ENCODE results near the gene TNNC1. TPM values are rescaled to one million over a fixed set of nuclear protein-coding genes. Genes with fewer than 3 reads are reported as not detected.

The TNNC1 gene
- total RNA-seq, 5 donors from 2014 or later (not counting 1 experiment from before 2014, with no cell fraction given): 2.8 to 8.8 (median 4.5) TPM

GRCh38 chr3:52450489-52451236 lies 3.2 kb downstream of the TNNC1 start:
- Histone ChIP-seq H3K9me3 (no peaks in the 10 kb centered on the region), H3K36me3 (ENCODE audit: control insufficient read depth in 2 of 2, extremely low read depth in 1 of 2, insufficient read depth in 1 of 2, low read length in 1 of 2) (no peaks in the 10 kb centered on the region), H3K27me3 (replicated peaks in 1 of 2; ENCODE audit: control insufficient read depth in 2 of 2, extremely low read depth in 1 of 2, insufficient read depth in 2 of 2, low read length in 1 of 2) (no peaks in the 10 kb centered on the region), H3K4me3 (ENCODE audit: control insufficient read depth in 1 of 2, extremely low read depth in 1 of 2, low read length in 1 of 2) (no peak overlapping the region), H3K27ac (ENCODE audit: low read length) (no peak overlapping the region), H3K4me1 (ENCODE audit: control insufficient read depth in 1 of 2, extremely low read depth in 1 of 2, insufficient read depth in 2 of 2, low read length in 2 of 2) (peaks cover 5 to 33% of the 10 kb centered on the region in 2 experiments)
- H3K27me3 Mint-ChIP-seq: no peaks in the 10 kb centered on the region
- H3K4me3 Mint-ChIP-seq: no peak overlapping the region
- peaks cover 20 to 23% (median 22%) of the 10 kb centered on the region in 3 donors for H3K4me1 Mint-ChIP-seq
- H3K27ac Mint-ChIP-seq: no peak overlapping the region
- no peak for ATAC-seq (replicated peaks in 1 of 4)
- ChIA-PET CTCF (interaction anchor here in 1 of 2 donors (1.2 kb wide), 1 partner anchor 38 kb away, joined by 8 read pairs; no protein-coding TSS in a partner anchor), POLR2A (no interaction called here)
- DNase-seq: no peak
- H3K36me3 Mint-ChIP-seq: no peaks in the 10 kb centered on the region
- H3K9me3 Mint-ChIP-seq: no peaks in the 10 kb centered on the region
- 96% methylated on average over 6 of the region's 11 CpGs for WGBS (ENCODE audit: insufficient coverage)

- Histone ChIP-seq H3K36me3 (ENCODE audit: control insufficient read depth in 2 of 2, extremely low read depth in 1 of 2, insufficient read depth in 1 of 2, low read length in 1 of 2) (no peaks in the 10 kb centered on the region), H3K4me3 (ENCODE audit: control insufficient read depth in 1 of 2, extremely low read depth in 1 of 2, low read length in 1 of 2) (no peak overlapping the region), H3K4me1 (ENCODE audit: control insufficient read depth in 1 of 2, extremely low read depth in 1 of 2, insufficient read depth in 2 of 2, low read length in 2 of 2) (peaks cover 0 to 23% of the 10 kb centered on the region in 2 experiments), H3K27me3 (replicated peaks in 1 of 2; ENCODE audit: control insufficient read depth in 2 of 2, extremely low read depth in 1 of 2, insufficient read depth in 2 of 2, low read length in 1 of 2) (peaks cover 0 to 10% of the 10 kb centered on the region in 2 experiments), H3K27ac (ENCODE audit: low read length) (no peak overlapping the region), H3K9me3 (no peaks in the 10 kb centered on the region)
- Mint-ChIP-seq H3K9me3 (no peaks in the 10 kb centered on the region), H3K4me1 (peaks cover 8 to 18% (median 9%) of the 10 kb centered on the region in 3 donors), H3K36me3 (no peaks in the 10 kb centered on the region), H3K4me3 (no peak overlapping the region), H3K27ac (no peak overlapping the region), H3K27me3 (no peaks in the 10 kb centered on the region)
- ChIA-PET POLR2A (no interaction called here), CTCF (interaction anchor here (0.6 to 3.8 kb wide), 8 partner anchors 10 to 247 kb away, joined by 3 to 24 read pairs (median 5); no protein-coding TSS in a partner anchor)
- ATAC-seq (replicated peaks in 1 of 4) (no peak), DNase-seq (no peak)
- 83% methylated on average over 11 of the region's 12 CpGs for WGBS (ENCODE audit: insufficient coverage)
These were observed 6.1 kb downstream of the TNNC1 start for GRCh38 chr3:52447512-52448355.

DNA sequence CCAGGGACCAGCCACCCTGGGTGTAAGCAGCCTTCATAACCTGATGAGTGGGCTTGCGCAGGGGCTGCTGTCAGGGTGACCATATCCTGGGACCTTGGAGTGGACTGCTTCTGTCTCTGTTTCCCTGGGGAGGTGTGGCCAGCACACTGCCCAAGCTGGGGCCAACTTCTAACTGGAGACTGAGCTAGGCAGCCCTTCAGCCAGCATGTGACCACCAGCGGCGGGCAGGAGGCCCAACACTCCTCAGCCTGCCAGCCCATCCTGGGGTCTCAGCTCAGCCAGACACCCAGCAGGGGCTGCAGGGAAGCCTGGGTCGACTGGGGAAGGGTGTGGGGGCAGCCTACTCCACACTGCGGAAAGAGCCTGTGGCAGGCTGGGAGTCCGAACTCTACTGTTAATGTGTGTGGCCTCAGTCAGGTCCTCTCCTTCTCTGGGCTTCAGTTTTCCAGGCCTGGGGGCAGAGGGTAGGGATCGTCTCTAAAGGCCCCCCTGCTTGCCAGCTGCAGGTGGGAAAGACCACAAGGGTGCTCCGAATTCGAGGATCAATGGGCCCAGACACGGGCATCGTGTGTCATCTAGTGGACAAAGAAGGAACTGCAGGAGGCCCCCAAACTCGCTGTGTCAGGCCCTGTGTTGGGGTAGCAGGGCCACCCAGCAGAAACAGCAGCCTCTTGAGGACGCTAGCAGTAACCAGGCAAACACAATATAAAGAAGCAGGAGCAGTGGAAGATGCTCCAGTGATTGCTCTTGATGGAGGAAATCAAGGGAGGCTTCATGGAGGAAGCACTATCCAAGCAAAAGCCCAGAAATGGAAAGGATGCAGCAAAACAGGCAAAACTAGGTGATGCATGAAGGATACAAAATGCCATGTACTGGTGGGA lies 7.0 kb downstream of the TNNC1 start:
- H3K36me3 ChIP-seq (ENCODE audit: control insufficient read depth in 2 of 2, extremely low read depth in 1 of 2, insufficient read depth in 1 of 2, low read length in 1 of 2): no peaks in the 10 kb centered on the region
- no peaks in the 10 kb centered on the region for H3K27me3 Mint-ChIP-seq
- H3K9me3 ChIP-seq: no peaks in the 10 kb centered on the region
- H3K4me1 Mint-ChIP-seq: peaks cover 8 to 18% (median 9%) of the 10 kb centered on the region in 3 donors
- H3K27ac ChIP-seq (ENCODE audit: low read length): no peak overlapping the region
- H3K36me3 Mint-ChIP-seq: no peaks in the 10 kb centered on the region
- no peak overlapping the region for H3K4me3 ChIP-seq (ENCODE audit: control insufficient read depth in 1 of 2, extremely low read depth in 1 of 2, low read length in 1 of 2)
- DNase-seq (peak; percentile 29 to 85 (median 58)), ATAC-seq (replicated peaks in 1 of 4) (peak; percentile 66 to 69 (median 66))
- H3K27me3 ChIP-seq (replicated peaks in 1 of 2; ENCODE audit: control insufficient read depth in 2 of 2, extremely low read depth in 1 of 2, insufficient read depth in 2 of 2, low read length in 1 of 2): peaks cover 0 to 10% of the 10 kb centered on the region in 2 experiments
- 47% methylated on average over 11 of the region's 13 CpGs for WGBS (ENCODE audit: insufficient coverage)
- ChIA-PET CTCF (interaction anchor here (0.7 to 3.8 kb wide), 7 partner anchors 11 to 246 kb away, joined by 3 to 24 read pairs (median 5); no protein-coding TSS in a partner anchor), POLR2A (interaction anchor here in 1 of 2 donors (0.6 kb wide), 2 partner anchors 32 to 623 kb away, joined by 3 to 5 read pairs; no protein-coding TSS in a partner anchor)
- H3K27ac Mint-ChIP-seq: peak overlapping the region; percentile 28 to 71
- no peaks in the 10 kb centered on the region for H3K9me3 Mint-ChIP-seq
- peaks cover 0 to 23% of the 10 kb centered on the region in 2 experiments for H3K4me1 ChIP-seq (ENCODE audit: control insufficient read depth in 1 of 2, extremely low read depth in 1 of 2, insufficient read depth in 2 of 2, low read length in 2 of 2)
- no peak overlapping the region for H3K4me3 Mint-ChIP-seq

GRCh38 chr3:52446042-52446441 lies 7.8 kb downstream of the TNNC1 start:
- POLR2A ChIA-PET: interaction anchor here in 1 of 2 donors (0.6 kb wide), 1 partner anchor 936 kb away, joined by 5 read pairs; no protein-coding TSS in a partner anchor

DNA sequence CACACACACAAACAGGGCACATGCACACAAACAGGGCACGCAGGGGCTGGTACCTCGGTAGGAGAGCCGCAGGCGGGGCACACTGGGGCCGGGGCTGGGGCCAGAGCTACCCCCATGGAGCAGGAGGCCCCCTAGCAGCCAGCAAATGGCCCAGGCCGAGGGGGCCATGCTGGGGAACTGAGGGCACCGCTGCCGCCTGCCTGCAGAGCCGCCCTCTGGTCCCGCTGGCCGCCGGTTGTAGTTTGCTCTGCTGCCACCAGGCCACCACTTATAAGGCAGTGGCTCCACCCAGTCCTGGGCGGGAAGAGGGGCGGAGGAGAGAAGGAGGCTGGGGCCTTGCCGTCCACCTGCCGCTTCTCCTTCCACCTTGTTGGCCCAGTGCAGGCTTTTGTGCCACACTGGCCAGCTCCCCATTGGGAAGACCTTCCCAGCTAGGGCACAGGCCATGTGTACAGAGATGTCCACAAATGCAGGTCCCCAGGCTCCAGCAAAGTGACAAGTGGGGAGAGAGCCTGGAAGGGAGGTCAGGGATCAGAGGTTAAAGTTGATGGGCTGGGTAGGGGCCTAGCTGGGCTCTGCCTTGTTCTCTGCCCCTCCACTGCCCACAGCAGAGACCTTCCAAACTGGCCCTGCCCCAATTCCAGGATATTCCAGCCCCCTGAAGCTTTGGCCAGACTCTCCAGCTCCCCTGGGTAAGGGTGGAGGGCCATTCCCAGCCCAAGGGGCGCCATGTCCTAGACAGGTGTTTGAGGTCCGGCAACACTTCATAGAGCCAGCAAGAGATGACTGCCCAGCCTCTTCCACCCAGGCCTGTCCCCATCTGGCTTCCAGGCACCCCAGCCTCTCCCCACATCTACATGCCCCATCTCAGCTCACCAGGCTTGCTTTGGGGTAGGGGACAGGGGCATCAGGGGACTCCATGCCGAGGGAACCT lies 8.7 kb downstream of the TNNC1 start, which contains the start of gene SEMA3G:
Gene SEMA3G, minus strand, starts transcription at position 244 of the 934 bp plus-strand sequence. Its CDS starts 76 bp downstream, at position 168.
- Mint-ChIP-seq H3K4me1 (peaks cover 8 to 18% (median 9%) of the 10 kb centered on the region in 3 donors), H3K27ac (peak within 1 kb of the TSS in 1 of 2 donors; percentile 31), H3K9me3 (no peaks in the 10 kb centered on the region), H3K4me3 (no peak within 1 kb of the TSS), H3K27me3 (no peaks in the 10 kb centered on the region), H3K36me3 (no peaks in the 10 kb centered on the region)
- WGBS (ENCODE audit: insufficient coverage): 35% methylated on average over 13 of the region's 19 CpGs
- peak; percentile 92 to 97 (median 93) for ATAC-seq (replicated peaks in 1 of 4)
- DNase-seq: peak; percentile 42 to 81 (median 69)
- ChIA-PET CTCF (interaction anchor here (0.6 to 3.8 kb wide), 8 partner anchors 17 to 235 kb away, joined by 3 to 24 read pairs (median 3); partner anchors contain the start of gene UQCC5 (in 1 of the 2)), POLR2A (no interaction called here)
- Histone ChIP-seq H3K27me3 (replicated peaks in 1 of 2; ENCODE audit: control insufficient read depth in 2 of 2, extremely low read depth in 1 of 2, insufficient read depth in 2 of 2, low read length in 1 of 2) (peaks cover 0 to 10% of the 10 kb centered on the region in 2 experiments), H3K4me3 (ENCODE audit: control insufficient read depth in 1 of 2, extremely low read depth in 1 of 2, low read length in 1 of 2) (peak within 1 kb of the TSS in 1 of 2 donors; percentile 2), H3K9me3 (no peaks in the 10 kb centered on the region), H3K27ac (ENCODE audit: low read length) (no peak within 1 kb of the TSS), H3K36me3 (ENCODE audit: control insufficient read depth in 2 of 2, extremely low read depth in 1 of 2, insufficient read depth in 1 of 2, low read length in 1 of 2) (no peaks in the 10 kb centered on the region), H3K4me1 (ENCODE audit: control insufficient read depth in 1 of 2, extremely low read depth in 1 of 2, insufficient read depth in 2 of 2, low read length in 2 of 2) (peaks cover 0 to 23% of the 10 kb centered on the region in 2 experiments)

More at GRCh38 chr3:52446042-52446441, 7.8 kb downstream of the TNNC1 start:
- ATAC-seq (replicated peaks in 1 of 4) (no peak), DNase-seq (no peak)
- 80% methylated on average over 3 of the region's 4 CpGs for WGBS (ENCODE audit: insufficient coverage)
- Mint-ChIP-seq H3K36me3 (no peaks in the 10 kb centered on the region), H3K4me1 (peaks cover 8 to 18% (median 9%) of the 10 kb centered on the region in 3 donors), H3K4me3 (no peak overlapping the region), H3K9me3 (no peaks in the 10 kb centered on the region), H3K27ac (no peak overlapping the region), H3K27me3 (no peaks in the 10 kb centered on the region)
- H3K9me3 ChIP-seq: no peaks in the 10 kb centered on the region
- H3K4me3 ChIP-seq (ENCODE audit: control insufficient read depth in 1 of 2, extremely low read depth in 1 of 2, low read length in 1 of 2): no peak overlapping the region
- peaks cover 0 to 10% of the 10 kb centered on the region in 2 experiments for H3K27me3 ChIP-seq (replicated peaks in 1 of 2; ENCODE audit: control insufficient read depth in 2 of 2, extremely low read depth in 1 of 2, insufficient read depth in 2 of 2, low read length in 1 of 2)
- CTCF ChIA-PET: interaction anchor here (1.0 to 3.8 kb wide), 6 partner anchors 18 to 107 kb away, joined by 3 to 24 read pairs (median 4); no protein-coding TSS in a partner anchor
- H3K4me1 ChIP-seq (ENCODE audit: control insufficient read depth in 1 of 2, extremely low read depth in 1 of 2, insufficient read depth in 2 of 2, low read length in 2 of 2): peaks cover 0 to 23% of the 10 kb centered on the region in 2 experiments
- H3K27ac ChIP-seq (ENCODE audit: low read length): no peak overlapping the region
- H3K36me3 ChIP-seq (ENCODE audit: control insufficient read depth in 2 of 2, extremely low read depth in 1 of 2, insufficient read depth in 1 of 2, low read length in 1 of 2): no peaks in the 10 kb centered on the region

All from T-cell (primary cell).